ENCODE data around the gene ANKMY2. TPM values are rescaled to one million over a fixed set of nuclear protein-coding genes. Genes with fewer than 3 reads are reported as not detected.

ANKMY2 gene
- total and polyA plus RNA-seq, 9 donors, result 9.9 to 26.5 (median 21.7) TPM

GRCh38 chr7:16559497-16560179, 85.9 kb downstream of the ANKMY2 start:
- no peaks in the 10 kb centered on the region for H3K4me1 ChIP-seq (ENCODE audit: insufficient read depth)

GRCh38 chr7:16558761-16559302, 86.7 kb downstream of the ANKMY2 start:
- intact Hi-C loops (cut with DNase I), result loop anchor here in 1 of 4 donors (10.0 kb wide), 1 partner anchor 474 kb away; no protein-coding TSS in a partner anchor
- 88 to 90% (median 89%) methylated on average over 4 of the region's 4 CpGs for WGBS, 3 donors
- DNase-seq, result no peak
- Histone ChIP-seq H3K9me3 (no peaks in the 10 kb centered on the region), H3K4me3 (no peak overlapping the region), H3K4me1 (ENCODE audit: insufficient read depth) (no peaks in the 10 kb centered on the region), H3K27me3 (no peaks in the 10 kb centered on the region), H3K27ac (no peak overlapping the region), H3K36me3 (no peaks in the 10 kb centered on the region)
- TF ChIP-seq POLR2A (IDR thresholded peaks at IDR 0.05) (no peak), EP300 (IDR thresholded peaks at IDR 0.05) (no peak), CTCF (IDR thresholded peaks at IDR 0.05) (no peak)

More at GRCh38 chr7:16559497-16560179, 85.9 kb downstream of the ANKMY2 start:
- Histone ChIP-seq H3K4me3 (no peak overlapping the region), H3K36me3 (no peaks in the 10 kb centered on the region), H3K27me3 (no peaks in the 10 kb centered on the region), H3K27ac (no peak overlapping the region), H3K9me3 (no peaks in the 10 kb centered on the region)
- intact Hi-C loops (cut with DNase I), result loop anchor here in 3 of 4 donors (10.0 kb wide), 2 partner anchors 475 to 485 kb away; no protein-coding TSS in a partner anchor
- WGBS, 3 donors, result 75 to 77% (median 76%) methylated on average over 3 of the region's 3 CpGs
- no peak for TF ChIP-seq CTCF (IDR thresholded peaks at IDR 0.05)
- TF ChIP-seq POLR2A (IDR thresholded peaks at IDR 0.05), result no peak
- TF ChIP-seq EP300 (IDR thresholded peaks at IDR 0.05), result no peak
- no peak for DNase-seq

GRCh38 chr7:16556359-16556758, 89.2 kb downstream of the ANKMY2 start:
- Histone ChIP-seq H3K27me3 (no peaks in the 10 kb centered on the region), H3K9me3 (no peaks in the 10 kb centered on the region), H3K27ac (no peak overlapping the region), H3K36me3 (no peaks in the 10 kb centered on the region), H3K4me1 (ENCODE audit: insufficient read depth) (no peaks in the 10 kb centered on the region), H3K4me3 (no peak overlapping the region)
- intact Hi-C loops (cut with DNase I), result loop anchor here in 1 of 4 donors (10.0 kb wide), 1 partner anchor 472 kb away; no protein-coding TSS in a partner anchor
- TF ChIP-seq EP300 (IDR thresholded peaks at IDR 0.05) (no peak), POLR2A (IDR thresholded peaks at IDR 0.05) (no peak), CTCF (IDR thresholded peaks at IDR 0.05) (no peak)
- DNase-seq, result no peak
- WGBS, 3 donors, result 69 to 96% (median 82%) methylated on average over 2 of the region's 2 CpGs

- intact Hi-C loops (cut with DNase I), result loop anchor here in 1 of 4 donors (10.0 kb wide), 1 partner anchor 470 kb away; no protein-coding TSS in a partner anchor
- TF ChIP-seq CTCF (IDR thresholded peaks at IDR 0.05) (no peak), POLR2A (IDR thresholded peaks at IDR 0.05) (no peak), EP300 (IDR thresholded peaks at IDR 0.05) (no peak)
- WGBS, 3 donors, result 44 to 53% (median 50%) methylated on average over 10 of the region's 10 CpGs
- no peaks in the 10 kb centered on the region for H3K27me3 ChIP-seq
- no peak for DNase-seq
- H3K4me3 ChIP-seq, result no peak overlapping the region
- no peaks in the 10 kb centered on the region for H3K4me1 ChIP-seq (ENCODE audit: insufficient read depth)
- no peaks in the 10 kb centered on the region for H3K9me3 ChIP-seq
- H3K27ac ChIP-seq, result no peak overlapping the region
- no peaks in the 10 kb centered on the region for H3K36me3 ChIP-seq
Measured at GRCh38 chr7:16554518-16555236, 90.9 kb downstream of the ANKMY2 start.

Data from ovary (tissue), 9 donors.